GM19455 (cell line): ENCODE results near the gene C1orf216.
"Not testable (repeated sequence)": the region's sequence is repeated elsewhere in the genome, so short reads cannot be mapped to it uniquely, and the experiment has no call there.

Source experiments
- ATAC-seq: cut with Tn5 transposase; IDR thresholded peaks from one replicate; pipeline ENCODE4 v1.9.1; 2021; ENCODE audit not compliant: unreplicated experiment

The C1orf216 gene

DNA sequence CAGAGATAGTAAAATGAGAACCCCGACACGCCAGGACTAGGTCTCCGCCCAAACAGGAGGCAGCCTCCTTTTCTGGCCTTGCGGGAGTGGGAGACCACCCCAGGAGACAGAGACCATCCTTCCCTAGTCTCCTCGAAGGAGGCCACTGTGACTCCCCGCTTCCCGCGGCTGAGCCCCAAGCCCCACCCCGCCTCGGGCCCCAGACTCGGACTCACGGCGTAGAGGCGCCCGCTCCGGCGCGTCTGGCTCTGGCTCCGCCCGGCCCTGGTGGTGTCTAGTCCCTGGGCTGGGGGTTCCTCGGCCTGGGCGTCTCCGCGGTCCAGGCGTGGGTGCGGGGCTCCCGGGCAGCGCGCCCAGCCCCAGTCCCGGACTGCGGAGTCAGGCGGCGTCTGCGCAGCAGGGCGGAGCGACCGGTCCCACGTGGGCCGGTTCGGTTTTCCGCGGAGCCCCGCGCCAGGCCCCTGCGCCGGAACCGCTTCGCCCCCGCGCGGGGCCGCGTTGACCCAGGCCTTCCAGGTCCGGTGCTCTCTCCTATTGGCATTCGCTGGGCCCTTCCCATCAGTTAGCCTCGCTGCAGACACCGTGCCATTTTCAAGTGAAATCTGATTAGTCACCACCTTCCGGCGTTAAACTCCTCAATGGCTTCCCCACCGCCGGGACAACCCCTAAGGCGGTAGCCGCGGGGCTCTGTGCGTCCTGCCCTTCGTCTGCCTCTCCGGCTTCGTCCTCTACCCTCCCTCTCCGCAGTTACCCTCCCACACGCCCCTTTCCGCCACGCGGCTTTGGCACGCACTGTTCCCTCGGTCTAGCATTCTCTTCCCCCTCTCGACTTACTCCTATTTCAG is at the start of gene C1orf216:
Gene C1orf216 (minus strand): TSS at position 393 of the 845 bp plus-strand sequence. CDS start 2,563 bp downstream, outside the sequence.
- peak; percentile 65 for ATAC-seq

DNA sequence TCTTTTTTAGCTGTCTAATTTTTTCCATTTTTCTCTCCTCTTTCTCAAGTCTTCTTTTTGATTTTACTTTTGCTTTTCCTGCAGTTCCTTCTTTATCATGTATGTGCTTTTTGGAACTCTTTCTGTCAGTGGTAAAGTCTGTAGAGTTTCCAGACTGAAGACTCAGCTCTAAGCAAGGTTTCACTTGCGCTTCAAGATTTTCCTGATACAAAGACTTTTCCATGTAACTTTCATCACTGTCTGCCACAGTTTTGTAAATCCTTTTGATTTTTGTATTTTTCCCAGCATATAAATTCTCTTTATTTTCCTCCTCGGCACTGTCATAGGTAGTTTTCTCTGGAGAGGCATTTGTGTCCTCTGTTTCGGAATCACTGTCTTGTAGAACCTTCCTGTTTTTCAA is 45.6 kb upstream of the C1orf216 start:
- no peak for ATAC-seq

GRCh38 chr1:35763201-35763600 is 44.5 kb upstream of the C1orf216 start:
- no peak for ATAC-seq

DNA sequence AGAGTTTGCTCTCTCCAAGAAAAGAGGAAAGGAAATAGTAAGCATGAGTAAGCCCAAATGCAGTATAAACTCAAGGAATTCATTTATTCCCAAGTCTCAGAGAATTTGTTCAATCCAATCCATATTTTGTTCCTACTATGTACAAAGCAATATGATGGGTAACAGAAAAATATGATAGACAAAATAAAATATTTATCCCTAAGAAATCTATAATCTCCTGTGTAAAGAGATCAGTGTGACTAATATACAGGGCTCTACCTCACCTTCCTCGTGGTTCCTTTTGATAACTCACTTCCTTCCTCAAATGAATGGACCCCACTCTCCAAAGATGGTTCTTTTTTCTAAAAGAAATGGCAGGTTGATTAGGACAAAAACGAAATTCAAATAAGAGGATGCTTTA is 43.5 kb upstream of the C1orf216 start:
- no peak for ATAC-seq

GRCh38 chr1:35756064-35756463 is 37.4 kb upstream of the C1orf216 start:
- ATAC-seq = no peak

DNA sequence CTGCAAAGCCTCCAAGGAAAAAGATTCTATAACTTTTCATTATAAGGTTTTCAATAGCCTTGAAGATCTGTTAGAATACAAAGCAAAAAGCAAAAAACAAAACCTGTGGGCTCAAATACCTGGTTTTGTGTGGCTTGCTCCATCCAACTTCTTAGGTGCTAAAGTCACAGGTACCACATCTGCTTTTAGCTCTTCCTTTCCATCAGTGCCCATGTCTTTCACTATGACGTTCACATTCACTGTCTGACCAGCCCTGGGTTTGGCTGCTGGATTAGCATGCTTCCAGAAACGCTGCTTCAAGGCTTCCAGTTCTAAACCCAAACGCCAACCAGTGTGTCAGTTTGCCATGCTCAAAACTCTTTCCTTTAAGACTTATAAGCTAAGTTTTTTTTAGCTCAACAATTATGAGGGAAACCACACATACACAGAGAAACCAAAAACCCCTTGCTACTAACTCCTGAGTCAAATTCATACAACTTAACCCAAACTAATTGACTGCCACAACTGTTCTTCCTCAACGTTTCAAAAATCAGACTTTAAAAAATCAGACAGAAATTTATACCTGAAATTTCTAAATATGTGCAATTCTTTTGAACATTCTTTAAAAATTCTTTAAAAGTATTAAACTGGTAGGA is 35.1 kb upstream of the C1orf216 start:
- no peak for ATAC-seq

GRCh38 chr1:35748326-35748725 is 29.6 kb upstream of the C1orf216 start:
- ATAC-seq = no peak

DNA sequence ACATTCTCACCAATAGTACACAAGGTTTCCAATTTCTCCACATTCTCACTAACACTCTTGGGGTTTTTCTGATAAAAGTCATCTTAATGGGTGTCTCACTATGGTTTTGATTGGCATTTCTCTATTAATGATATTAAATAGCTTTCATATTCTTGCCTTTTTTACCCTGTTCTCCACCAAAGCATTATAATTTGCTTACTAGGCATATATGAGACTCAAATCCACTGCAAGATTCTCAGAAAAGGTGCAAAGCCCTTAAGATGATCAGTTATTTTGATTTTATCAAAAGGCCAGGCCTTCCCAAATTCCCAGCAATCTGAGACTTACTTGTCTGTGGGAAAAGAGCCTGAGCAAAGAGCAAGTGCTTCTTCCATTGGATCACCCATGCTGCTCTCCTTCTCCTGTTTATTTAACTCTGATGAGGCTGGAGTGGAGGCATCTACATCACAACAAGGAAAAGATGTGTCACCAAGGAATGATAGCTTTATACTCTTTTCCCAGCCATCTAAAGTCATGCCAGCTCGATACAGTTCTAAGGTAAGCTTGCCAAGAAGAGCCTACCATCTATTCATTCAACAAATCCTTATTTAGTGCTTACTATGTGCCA is 26.5 kb upstream of the C1orf216 start:
- no peak for ATAC-seq

- ATAC-seq = no peak
Measured at GRCh38 chr1:35737120-35737519, 18.4 kb upstream of the C1orf216 start.

DNA sequence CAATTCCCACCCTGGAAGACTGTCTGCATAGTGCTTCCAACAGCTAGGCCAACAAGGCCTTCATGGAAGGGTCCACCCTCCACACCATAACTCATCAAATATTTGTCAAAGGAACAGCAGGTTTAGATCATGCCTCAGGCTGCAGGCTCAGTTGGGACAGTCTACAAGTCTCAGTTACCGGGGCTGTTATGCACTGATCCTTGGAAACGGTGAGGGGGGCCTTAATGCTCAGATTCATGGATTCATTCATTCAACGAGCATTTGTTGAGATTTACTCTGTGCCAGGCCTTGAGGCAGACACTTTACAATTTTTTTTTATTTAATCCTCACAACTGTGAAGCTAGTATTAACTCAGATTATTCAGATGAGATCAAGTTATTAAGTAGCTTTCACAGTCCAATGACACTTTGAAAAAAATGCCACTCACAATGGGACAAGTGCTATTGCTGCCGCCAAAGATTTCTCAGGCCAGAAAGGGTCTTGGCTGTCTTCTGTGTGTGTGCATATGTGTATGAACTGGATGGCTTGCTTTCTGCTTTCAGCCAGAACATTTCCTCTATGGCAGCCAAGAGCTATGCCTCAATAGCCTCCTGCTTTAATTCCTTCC is 8.9 kb upstream of the C1orf216 start:
- ATAC-seq = no peak

- no peak for ATAC-seq
Measured at GRCh38 chr1:35726450-35727433, 8.1 kb upstream of the C1orf216 start.

DNA sequence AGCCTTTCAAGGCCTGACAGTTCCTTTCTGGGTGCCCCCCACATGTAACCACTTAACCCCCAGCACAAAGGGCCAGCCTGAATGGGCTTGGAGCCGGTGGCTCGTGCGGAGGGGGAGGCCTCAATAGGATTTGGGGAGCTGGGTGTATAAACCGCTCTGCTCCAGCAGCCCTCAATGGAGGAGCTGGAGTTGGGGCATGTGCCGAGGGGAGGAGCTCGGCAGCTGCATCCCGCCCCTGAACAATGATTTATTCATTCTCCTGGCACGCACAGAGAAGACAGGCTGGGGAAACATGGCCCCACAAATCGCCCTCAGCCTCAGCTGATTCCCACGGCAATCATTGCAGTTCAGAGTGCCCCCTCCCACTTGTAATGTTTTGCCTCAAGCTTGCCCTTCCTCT is 6.9 kb upstream of the C1orf216 start:
- no peak for ATAC-seq

DNA sequence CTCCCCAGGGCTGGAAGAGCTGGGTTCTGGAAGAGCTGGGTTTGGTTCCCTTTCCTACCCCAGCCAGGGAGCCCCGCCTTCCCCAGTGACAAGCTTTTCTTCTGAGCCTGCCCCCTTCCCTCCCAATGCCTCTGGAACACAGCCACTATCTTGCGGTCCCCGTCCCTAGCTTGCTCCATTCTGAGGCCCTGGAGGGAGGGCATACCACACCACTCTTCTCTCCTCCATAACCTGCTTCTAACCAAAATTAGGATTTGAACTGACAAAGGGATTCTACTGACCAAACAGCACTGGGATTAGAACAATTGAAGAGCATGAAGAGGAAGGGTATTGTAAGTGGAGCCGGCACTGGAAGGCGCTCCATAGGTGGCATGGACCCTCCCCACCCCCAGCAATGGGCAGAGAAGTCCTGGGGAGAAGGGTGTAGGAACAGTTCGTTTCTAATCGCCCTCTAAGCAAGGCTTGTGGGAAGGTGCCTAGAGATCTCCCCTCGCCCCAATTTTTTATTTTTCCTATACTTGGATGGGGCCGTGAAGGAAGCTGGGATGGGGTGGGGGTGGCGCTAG is 690 bp downstream of the C1orf216 start:
- no peak for ATAC-seq

DNA sequence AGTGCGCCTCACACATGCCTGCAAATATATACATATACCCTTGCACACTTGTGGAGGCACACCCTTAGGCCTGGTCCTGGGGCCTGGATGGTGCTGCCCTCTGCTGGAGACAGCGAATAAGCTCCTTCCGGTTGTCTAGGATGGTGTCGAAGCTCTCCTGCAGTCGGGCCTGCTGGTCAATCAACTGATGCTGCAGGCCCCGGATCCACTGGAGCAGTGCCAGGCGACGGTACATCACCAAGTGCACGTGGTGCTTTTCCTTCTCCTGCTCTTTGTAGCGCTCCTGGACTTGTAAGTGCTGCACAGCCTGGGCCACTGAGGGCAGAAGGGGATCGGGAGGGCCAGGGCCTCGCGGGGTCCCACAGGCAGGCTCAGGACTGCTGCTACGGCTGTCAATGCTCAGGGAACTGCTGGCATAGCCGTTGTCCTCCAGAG is 3.1 kb downstream of the C1orf216 start:
- peak; percentile 57 for ATAC-seq

- ATAC-seq = no peak
Measured at GRCh38 chr1:35714921-35715567, 3.6 kb downstream of the C1orf216 start.

GRCh38 chr1:35711098-35711497 is 7.6 kb downstream of the C1orf216 start:
- not testable (repeated sequence) for ATAC-seq

- ATAC-seq = no peak
Measured at GRCh38 chr1:35708952-35709351, 9.7 kb downstream of the C1orf216 start.

- no peak for ATAC-seq
Measured at GRCh38 chr1:35708441-35708921, 10.2 kb downstream of the C1orf216 start.
